ENCODE measurements around the gene SNX2.

The SNX2 gene

GRCh38 chr5:122789461-122790171 is 14.7 kb downstream of the SNX2 start:
- TF ChIP-seq CTCF (IDR thresholded peaks at IDR 0.05; ENCODE audit: extremely low read depth, insufficient read depth, missing control alignments) = no peak
- in situ Hi-C loops (cut with MboI; ENCODE audit: low pct_unique_long_range_greater_than_20kb, low sequenced_read_pairs, unreplicated experiment) = no loop called here
- DNase-seq (ENCODE audit: low spot score) = no peak

GRCh38 chr5:122790354-122791103 is 15.6 kb downstream of the SNX2 start:
- DNase-seq (ENCODE audit: low spot score) = no peak
- in situ Hi-C loops (cut with MboI; ENCODE audit: low pct_unique_long_range_greater_than_20kb, low sequenced_read_pairs, unreplicated experiment) = no loop called here

DNA sequence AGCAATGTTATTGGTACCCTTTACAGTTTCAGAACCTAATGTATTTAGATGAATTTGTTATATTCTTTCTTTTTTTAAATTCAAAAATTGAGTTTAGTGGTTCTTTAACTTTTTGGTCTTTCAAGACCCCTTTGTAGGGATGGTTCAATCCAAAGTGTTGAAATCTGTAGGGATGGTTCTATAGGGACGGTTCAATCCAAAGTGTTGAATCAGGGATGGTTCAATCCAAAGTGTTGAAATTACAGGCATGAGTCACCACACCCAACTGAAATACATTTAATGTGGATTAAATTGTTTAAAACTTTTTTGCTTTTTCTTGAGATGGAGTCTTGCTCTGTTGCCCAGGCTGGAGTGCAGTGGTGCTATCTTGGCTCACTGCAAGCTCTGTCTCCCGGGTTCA is 30.6 kb downstream of the SNX2 start:
- no peak for DNase-seq (ENCODE audit: low spot score)
- in situ Hi-C loops (cut with MboI; ENCODE audit: low pct_unique_long_range_greater_than_20kb, low sequenced_read_pairs, unreplicated experiment) = no loop called here
- no peak for TF ChIP-seq CTCF (IDR thresholded peaks at IDR 0.05; ENCODE audit: extremely low read depth, insufficient read depth, missing control alignments)

More at GRCh38 chr5:122790354-122791103, 15.6 kb downstream of the SNX2 start:
- TF ChIP-seq CTCF (IDR thresholded peaks at IDR 0.05; ENCODE audit: extremely low read depth, insufficient read depth, missing control alignments) = no peak

GRCh38 chr5:122810405-122810804 is 35.5 kb downstream of the SNX2 start:
- in situ Hi-C loops (cut with MboI; ENCODE audit: low pct_unique_long_range_greater_than_20kb, low sequenced_read_pairs, unreplicated experiment) = no loop called here
- DNase-seq (ENCODE audit: low spot score) = no peak
- no peak for TF ChIP-seq CTCF (IDR thresholded peaks at IDR 0.05; ENCODE audit: extremely low read depth, insufficient read depth, missing control alignments)

- DNase-seq (ENCODE audit: low spot score) = no peak
- no peak for TF ChIP-seq CTCF (IDR thresholded peaks at IDR 0.05; ENCODE audit: extremely low read depth, insufficient read depth, missing control alignments)
- in situ Hi-C loops (cut with MboI; ENCODE audit: low pct_unique_long_range_greater_than_20kb, low sequenced_read_pairs, unreplicated experiment) = no loop called here
Observed at GRCh38 chr5:122815218-122815767, 40.4 kb downstream of the SNX2 start.

- in situ Hi-C loops (cut with MboI; ENCODE audit: low pct_unique_long_range_greater_than_20kb, low sequenced_read_pairs, unreplicated experiment) = no loop called here
- DNase-seq (ENCODE audit: low spot score) = no peak
- no peak for TF ChIP-seq CTCF (IDR thresholded peaks at IDR 0.05; ENCODE audit: extremely low read depth, insufficient read depth, missing control alignments)
Observed at GRCh38 chr5:122816756-122817155, 41.9 kb downstream of the SNX2 start.
